Mesodermal cell (in vitro differentiated cells): ENCODE data around the gene SPRTN.

ENCODE experiments used
- H3K27ac ChIP-seq: 2 replicates; pipeline ENCODE4 v1.7.0; 2013; ENCODE audit warnings: mild to moderate bottlenecking, low read depth, low read length, moderate library complexity; ENCODE audit not compliant: severe bottlenecking
- H3K36me3 ChIP-seq: 2 replicates; pipeline ENCODE4 v1.7.1; 2013; ENCODE audit warnings: mild to moderate bottlenecking, low read length, moderate library complexity; ENCODE audit not compliant: control insufficient read depth, insufficient read depth
- H3K4me1 ChIP-seq: one replicate; pipeline ENCODE4 v1.7.1; 2013; ENCODE audit warnings: mild to moderate bottlenecking, low read length; ENCODE audit not compliant: insufficient read depth, control insufficient read depth, poor library complexity, severe bottlenecking
- H3K4me3 ChIP-seq: 2 replicates; pipeline ENCODE4 v1.7.0; 2013; ENCODE audit warnings: low read length, control low read depth, mild to moderate bottlenecking; ENCODE audit not compliant: insufficient read depth, poor library complexity, severe bottlenecking; ENCODE audit errors: extremely low read depth
- H3K9me3 ChIP-seq: 2 replicates; pipeline ENCODE4 v1.7.1; 2013; ENCODE audit warnings: mild to moderate bottlenecking, low read length, moderate library complexity; ENCODE audit not compliant: control insufficient read depth
- WGBS, 2 experiments: methylation state at CpG; one replicate each; pipeline ENCODE4 v1.1.5; 2013; ENCODE audit warnings: missing lambda C conversion rate in 2 of 2; ENCODE audit not compliant: insufficient coverage in 2 of 2; 5-methylcytosine and 5-hydroxymethylcytosine counted together

The SPRTN gene

DNA sequence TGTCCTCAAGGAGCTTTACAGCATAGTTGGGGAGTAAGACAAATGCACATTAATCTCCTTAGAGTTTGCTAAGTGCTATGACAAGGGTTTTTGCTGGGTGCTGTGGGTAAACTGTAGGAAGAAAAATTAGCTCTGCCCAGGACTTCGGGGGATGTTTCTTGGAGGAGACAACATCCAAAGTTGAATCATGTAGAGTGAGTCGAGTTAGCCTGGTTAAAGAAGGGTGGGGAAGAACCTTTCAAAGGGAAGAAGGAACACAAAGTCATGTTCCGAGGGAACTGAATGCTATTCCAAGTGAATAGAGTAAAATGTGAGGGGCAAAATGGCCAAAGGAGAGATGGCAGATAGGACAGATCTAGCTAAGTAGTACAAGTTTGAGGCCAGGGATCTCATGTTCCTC lies 17.1 kb downstream of the SPRTN start:
- Histone ChIP-seq H3K4me1 (no peaks in the 10 kb centered on the region), H3K4me3 (no peak overlapping the region), H3K27ac (no peak overlapping the region), H3K36me3 (peaks cover 26% of the 10 kb centered on the region), H3K9me3 (no peaks in the 10 kb centered on the region)
- 93 to 96% methylated on average over 3 of the region's 3 CpGs for WGBS, 2 experiments

DNA sequence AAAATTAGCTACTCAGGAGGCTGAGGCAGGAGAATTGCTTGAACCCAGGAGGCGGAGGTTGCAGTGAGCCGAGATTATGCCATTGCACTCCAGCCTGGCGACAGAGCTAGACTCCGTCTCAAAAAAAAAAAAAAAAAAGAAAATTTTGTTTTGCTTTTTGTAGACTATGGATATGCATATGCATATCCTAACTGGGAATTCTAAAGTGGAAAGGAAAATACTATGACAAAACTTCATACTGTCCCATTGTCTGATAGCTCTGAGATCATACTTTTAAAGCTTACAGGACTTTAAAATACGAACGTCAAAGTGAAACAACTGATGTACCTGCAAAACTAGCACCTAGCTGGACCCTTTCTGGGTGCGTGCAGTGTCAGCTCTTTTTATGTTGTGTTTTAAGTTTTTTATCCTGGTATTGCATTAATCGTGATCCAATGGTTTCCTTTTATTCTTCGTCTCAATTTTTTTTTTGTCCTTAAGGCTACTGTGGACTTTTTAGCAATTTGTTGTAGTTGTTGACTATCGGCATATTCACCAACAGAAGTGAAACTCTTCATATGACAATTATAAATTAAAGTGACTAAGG lies 19.2 kb downstream of the SPRTN start:
- no peak overlapping the region for H3K27ac ChIP-seq
- WGBS, 2 experiments: 83 to 95% methylated on average over 2 to 4 of the region's 10 CpGs
- H3K4me1 ChIP-seq: no peaks in the 10 kb centered on the region
- peaks cover 23% of the 10 kb centered on the region for H3K36me3 ChIP-seq
- no peak overlapping the region for H3K4me3 ChIP-seq
- H3K9me3 ChIP-seq: no peaks in the 10 kb centered on the region

DNA sequence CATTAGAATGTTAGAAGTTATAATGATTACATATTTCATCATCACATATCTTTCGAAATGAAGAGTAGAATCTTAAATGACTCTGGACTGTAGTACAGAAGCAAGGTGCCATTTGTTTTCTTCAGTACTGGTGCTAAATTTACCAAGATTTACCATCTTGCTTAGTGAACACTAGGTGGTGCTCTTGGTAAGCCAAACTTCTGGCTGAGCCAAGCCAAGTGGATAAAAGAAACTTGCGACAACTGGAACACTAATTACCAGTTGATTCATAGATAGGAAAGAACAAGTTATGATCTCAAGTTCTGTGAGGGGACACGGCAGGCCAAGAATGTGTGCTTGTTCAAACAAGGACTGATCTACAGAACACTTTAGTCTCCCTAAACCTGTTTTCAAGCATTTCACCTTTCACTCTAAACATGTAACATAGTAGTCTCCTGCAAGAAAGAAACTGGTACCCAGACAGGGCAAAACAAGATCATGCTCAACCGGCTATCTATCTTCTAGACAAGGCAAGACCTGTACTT lies 19.8 kb downstream of the SPRTN start:
- Histone ChIP-seq H3K9me3 (no peaks in the 10 kb centered on the region), H3K4me3 (no peak overlapping the region), H3K27ac (no peak overlapping the region), H3K4me1 (no peaks in the 10 kb centered on the region), H3K36me3 (peaks cover 19% of the 10 kb centered on the region)
- WGBS, 2 experiments: 28% methylated on average over 2 of the region's 4 CpGs; no CpG with 5 or more reads in 1 of the 2 experiments

DNA sequence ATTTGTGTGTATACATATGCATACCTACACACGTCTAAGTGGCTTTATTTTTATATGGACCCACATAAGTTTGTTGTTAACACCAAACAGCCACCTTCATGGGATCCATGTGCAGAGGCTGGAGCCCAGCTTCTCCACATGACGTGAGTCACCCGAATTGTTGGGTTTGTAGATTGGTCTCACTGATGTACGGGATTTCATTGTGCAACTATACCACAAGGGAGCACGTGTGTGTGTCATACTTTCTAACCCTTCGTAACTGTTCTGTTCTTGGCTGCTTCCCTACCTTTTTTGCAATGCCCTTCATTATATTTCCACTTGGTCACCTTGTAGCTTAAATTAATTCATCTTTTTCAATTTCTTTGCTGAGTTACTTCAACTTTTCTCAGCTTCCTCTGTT lies 21.0 kb downstream of the SPRTN start:
- Histone ChIP-seq H3K4me1 (no peaks in the 10 kb centered on the region), H3K4me3 (no peak overlapping the region), H3K27ac (no peak overlapping the region), H3K36me3 (peaks cover 22% of the 10 kb centered on the region), H3K9me3 (no peaks in the 10 kb centered on the region)
- 95 to 98% methylated on average over 4 to 5 of the region's 6 CpGs for WGBS, 2 experiments

DNA sequence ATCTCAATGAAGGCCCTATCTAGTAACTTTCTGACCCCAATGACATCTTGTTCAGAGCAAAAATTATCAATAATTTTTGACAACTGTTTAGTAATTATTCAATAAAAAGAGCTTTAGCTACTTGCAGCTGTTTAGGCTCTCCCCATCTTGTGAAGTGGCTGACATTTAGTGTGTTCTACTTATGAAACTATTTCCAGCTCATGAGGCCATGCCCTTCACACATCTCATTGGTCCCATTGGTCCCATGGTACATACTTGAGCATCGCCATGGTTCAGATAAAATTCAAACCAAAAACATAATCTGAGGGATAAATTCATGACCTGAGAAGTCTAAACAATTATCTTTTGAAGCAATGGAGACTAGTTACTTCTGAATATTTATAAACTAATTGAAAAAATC lies 24.2 kb downstream of the SPRTN start:
- WGBS, 2 experiments: no CpG with 5 or more reads among the region's 1 CpG
- Histone ChIP-seq H3K36me3 (peaks cover 42% of the 10 kb centered on the region), H3K9me3 (no peaks in the 10 kb centered on the region), H3K4me3 (no peak overlapping the region), H3K4me1 (no peaks in the 10 kb centered on the region), H3K27ac (no peak overlapping the region)

DNA sequence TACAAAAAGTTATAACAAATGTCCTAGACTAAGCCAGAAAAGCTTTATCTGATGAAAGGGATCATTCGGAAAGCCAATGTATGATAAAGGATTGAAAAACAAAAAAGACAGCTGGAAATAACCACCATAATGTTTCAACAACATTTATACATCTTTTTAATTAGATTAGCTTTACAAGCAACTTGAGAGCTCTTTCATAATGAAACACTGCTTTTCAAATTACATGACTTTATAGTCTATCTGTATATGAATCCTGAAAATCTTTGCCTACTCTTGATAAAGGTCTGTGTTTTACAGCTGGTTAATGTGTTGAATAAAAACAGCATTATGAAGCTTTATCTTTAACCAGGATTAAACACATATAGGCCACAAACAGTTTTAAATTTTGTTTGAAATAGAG lies 25.5 kb downstream of the SPRTN start:
- no peaks in the 10 kb centered on the region for H3K4me1 ChIP-seq
- H3K36me3 ChIP-seq: peaks cover 43% of the 10 kb centered on the region
- H3K9me3 ChIP-seq: no peaks in the 10 kb centered on the region
- no peak overlapping the region for H3K27ac ChIP-seq
- no peak overlapping the region for H3K4me3 ChIP-seq
- no CpG with 5 or more reads among the region's 1 CpG for WGBS, 2 experiments

DNA sequence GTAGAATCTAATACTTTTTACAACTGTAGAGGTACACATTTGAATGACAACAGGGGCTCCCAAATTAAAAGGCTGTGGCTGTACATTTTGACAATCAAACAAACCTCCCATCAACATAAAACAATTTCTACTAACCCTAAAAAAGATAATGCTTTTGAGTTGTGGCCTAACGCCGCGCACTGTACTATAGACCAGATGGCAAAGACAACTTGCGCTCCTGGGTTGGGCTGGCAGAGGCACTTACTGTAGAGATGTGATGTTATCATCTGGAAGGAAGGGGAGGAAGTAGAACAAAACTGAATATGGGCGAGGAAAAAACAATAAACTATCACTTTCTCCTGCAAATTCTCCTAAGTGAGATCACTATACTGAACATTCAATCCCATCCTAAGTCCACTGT lies 26.1 kb downstream of the SPRTN start:
- Histone ChIP-seq H3K9me3 (no peaks in the 10 kb centered on the region), H3K27ac (no peak overlapping the region)

DNA sequence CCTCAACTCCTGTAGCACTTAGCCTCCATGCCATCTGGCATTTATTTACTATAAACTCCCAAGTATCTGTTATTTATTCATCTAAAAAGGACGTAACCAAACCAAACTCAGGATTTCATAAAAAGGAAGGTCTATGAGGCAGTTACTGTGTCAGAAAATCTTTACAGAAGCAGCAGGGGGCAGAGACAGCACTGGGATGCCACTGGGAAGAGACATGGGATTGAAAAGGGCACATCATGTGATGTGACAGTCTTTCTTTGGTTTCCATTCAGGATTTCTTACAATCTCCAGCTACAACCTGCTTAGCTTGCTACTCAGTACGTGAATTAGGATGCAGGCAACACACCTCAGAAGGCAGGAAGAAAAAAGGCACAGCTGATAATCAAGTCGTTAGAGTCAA lies 31.2 kb downstream of the SPRTN start:
- Histone ChIP-seq H3K9me3 (no peaks in the 10 kb centered on the region), H3K4me1 (no peaks in the 10 kb centered on the region), H3K27ac (no peak overlapping the region), H3K36me3 (peaks cover 34% of the 10 kb centered on the region), H3K4me3 (no peak overlapping the region)
- WGBS, 2 experiments: 82 to 83% methylated on average over 1 to 3 of the region's 3 CpGs

More for the DNA sequence above, 26.1 kb downstream of the SPRTN start:
- WGBS, 2 experiments: 97% methylated on average over 4 of the region's 5 CpGs; no CpG with 5 or more reads in 1 of the 2 experiments
- Histone ChIP-seq H3K4me1 (no peaks in the 10 kb centered on the region), H3K4me3 (no peak overlapping the region), H3K36me3 (peaks cover 45% of the 10 kb centered on the region)

DNA sequence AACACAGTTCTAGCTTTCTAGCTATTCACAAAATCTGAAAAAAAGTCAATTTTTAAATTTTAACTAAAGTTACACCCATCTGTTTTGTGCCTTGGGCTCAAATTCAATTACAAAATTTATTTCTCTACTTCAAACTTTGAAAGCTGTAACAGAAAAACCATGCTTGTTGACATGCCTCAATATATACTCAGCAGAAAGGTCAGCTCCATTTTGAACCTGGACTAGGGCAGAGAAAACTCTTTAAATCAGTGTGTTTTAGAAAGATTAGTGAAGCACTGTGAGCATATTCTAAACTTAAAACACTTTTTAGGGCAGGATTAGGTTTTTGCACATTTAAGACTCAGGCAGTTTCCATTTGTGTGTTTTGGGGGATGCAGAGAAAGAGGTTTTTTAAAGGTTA lies 34.4 kb downstream of the SPRTN start:
- peaks cover 15% of the 10 kb centered on the region for H3K36me3 ChIP-seq
- no peaks in the 10 kb centered on the region for H3K9me3 ChIP-seq
- H3K27ac ChIP-seq: no peak overlapping the region
- H3K4me1 ChIP-seq: peaks cover 9% of the 10 kb centered on the region
- H3K4me3 ChIP-seq: no peak overlapping the region

DNA sequence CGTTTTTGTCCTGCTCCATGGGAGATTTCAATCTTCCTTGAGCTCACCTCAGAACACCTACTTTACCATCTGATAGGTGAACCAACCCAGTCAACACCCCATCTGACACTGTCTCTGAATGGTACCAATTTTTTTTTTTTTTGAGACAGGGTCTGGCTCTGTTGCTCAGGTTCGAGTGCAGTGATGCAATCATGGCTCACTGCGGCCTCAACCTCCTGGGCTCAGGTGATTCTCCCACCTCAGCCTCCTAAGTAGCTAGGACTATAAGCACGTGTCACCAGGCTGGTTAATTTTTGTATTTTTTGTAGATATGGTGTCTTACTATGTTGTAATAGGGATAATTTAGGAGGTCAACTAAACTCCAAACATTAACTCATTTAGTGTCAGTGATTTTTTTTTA lies 36.3 kb downstream of the SPRTN start:
- H3K9me3 ChIP-seq: no peaks in the 10 kb centered on the region
- peaks cover 17% of the 10 kb centered on the region for H3K4me1 ChIP-seq
- WGBS, 2 experiments: 100% methylated on average over 1 to 2 of the region's 4 CpGs
- H3K4me3 ChIP-seq: no peak overlapping the region
- H3K27ac ChIP-seq: no peak overlapping the region
- peaks cover 10% of the 10 kb centered on the region for H3K36me3 ChIP-seq

DNA sequence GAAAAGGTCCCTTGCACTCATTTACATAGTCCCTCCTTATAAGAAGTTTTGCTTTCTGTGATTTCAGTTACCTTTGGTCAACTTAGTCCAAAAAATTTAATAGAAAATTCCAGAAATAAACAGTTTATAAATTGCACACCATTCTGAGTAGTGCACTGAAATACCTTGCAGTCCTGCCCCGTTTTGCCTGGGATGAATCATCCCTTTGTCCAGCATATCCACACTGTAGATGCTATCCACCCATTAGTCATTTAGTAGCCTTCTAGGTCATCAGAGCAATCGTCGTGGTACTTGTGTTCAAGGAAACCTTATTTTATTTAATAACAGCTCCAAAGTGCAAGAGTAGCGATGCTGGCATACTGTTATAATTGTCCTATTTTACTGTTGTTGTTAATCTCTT lies 38.0 kb downstream of the SPRTN start:
- no peak overlapping the region for H3K4me3 ChIP-seq
- no peak overlapping the region for H3K27ac ChIP-seq
- peaks cover 17% of the 10 kb centered on the region for H3K4me1 ChIP-seq
- peaks cover 3% of the 10 kb centered on the region for H3K36me3 ChIP-seq
- WGBS, 2 experiments: 92% methylated on average over 1 of the region's 4 CpGs; no CpG with 5 or more reads in 1 of the 2 experiments
- no peaks in the 10 kb centered on the region for H3K9me3 ChIP-seq
